WTC11 (cell line): ENCODE results near the gene DDX39A.
"Not testable (repeated sequence)": the region's sequence is repeated elsewhere in the genome, so short reads cannot be mapped to it uniquely, and the experiment has no call there.

Source experiments
- ATF1 ChIP-seq: sonication (generic); formaldehyde crosslinking; IDR thresholded peaks from 2 replicates; pipeline ENCODE4 v1.8.1; 2023; ENCODE audit warnings: mild to moderate bottlenecking, moderate library complexity, missing genetic modification reagents
- IRF2 ChIP-seq: sonication (generic); formaldehyde crosslinking; IDR thresholded peaks from 2 replicates; pipeline ENCODE4 v1.8.0; 2022; ENCODE audit warnings: low read depth, missing genetic modification reagents, borderline replicate concordance
- JUN ChIP-seq: sonication (generic); formaldehyde crosslinking; IDR thresholded peaks from 2 replicates; pipeline ENCODE4 v1.8.0; 2023; ENCODE audit warnings: mild to moderate bottlenecking, missing genetic modification reagents
- NFE2L1 ChIP-seq: sonication (generic); formaldehyde crosslinking; IDR thresholded peaks from 2 replicates; pipeline ENCODE4 v1.8.1; 2023; ENCODE audit warnings: missing genetic modification reagents
- NR1H2 ChIP-seq: sonication (generic); formaldehyde crosslinking; IDR thresholded peaks from 2 replicates; pipeline ENCODE4 v1.9.0; 2021; ENCODE audit warnings: mild to moderate bottlenecking, moderate library complexity, missing genetic modification reagents
- SP1 ChIP-seq: sonication (generic); formaldehyde crosslinking; conservative IDR thresholded peaks from 2 replicates; pipeline ENCODE4 v1.8.1; 2022; ENCODE audit warnings: missing genetic modification reagents
- ZNF138 ChIP-seq: sonication (generic); formaldehyde crosslinking; conservative IDR thresholded peaks from 2 replicates; pipeline ENCODE4 v1.8.1; 2022; ENCODE audit warnings: mild to moderate bottlenecking, moderate library complexity, missing genetic modification reagents
- TF ChIP-seq, protein P1 (sequence below): fragments of 200-600 bp; IDR thresholded peaks from 2 replicates; pipeline ENCODE4 v1.8.0; 2022; ENCODE audit warnings: antibody characterized with exemption
- TF ChIP-seq, protein P2 (sequence below): sonication (generic); formaldehyde crosslinking; IDR thresholded peaks from 2 replicates; pipeline ENCODE4 v1.8.1; 2023; ENCODE audit warnings: mild to moderate bottlenecking, moderate library complexity, missing genetic modification reagents
- TF ChIP-seq, protein P3 (sequence below): sonication (generic); formaldehyde crosslinking; IDR thresholded peaks from 2 replicates; pipeline ENCODE4 v1.8.0; 2023; ENCODE audit warnings: missing genetic modification reagents, mild to moderate bottlenecking, borderline replicate concordance
- TF ChIP-seq, protein P4 (sequence below): sonication (generic); formaldehyde crosslinking; IDR thresholded peaks from 2 replicates; pipeline ENCODE4 v1.8.1; 2023; ENCODE audit warnings: mild to moderate bottlenecking, missing genetic modification reagents, moderate library complexity

DNA sequence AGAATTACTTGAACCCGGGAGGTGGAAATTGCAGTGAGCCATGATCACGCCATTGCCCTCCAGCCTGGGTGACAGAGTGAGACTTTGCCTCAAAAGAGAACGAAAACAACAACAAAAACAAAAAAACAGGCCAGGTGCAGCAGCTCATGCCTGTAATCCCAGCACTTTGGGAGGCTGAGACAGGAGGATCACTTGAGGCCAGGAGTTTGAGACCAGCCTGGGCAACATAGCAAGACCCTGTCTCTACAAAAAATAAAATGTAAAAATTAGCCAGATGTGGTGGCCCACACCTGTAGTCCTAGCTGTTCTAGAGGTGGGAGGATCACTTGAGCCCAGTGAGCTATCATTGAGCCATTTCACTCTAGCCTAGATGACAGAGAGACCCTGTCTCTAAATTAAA lies 33.2 kb upstream of the DDX39A start:
- TF ChIP-seq, protein P1, sequence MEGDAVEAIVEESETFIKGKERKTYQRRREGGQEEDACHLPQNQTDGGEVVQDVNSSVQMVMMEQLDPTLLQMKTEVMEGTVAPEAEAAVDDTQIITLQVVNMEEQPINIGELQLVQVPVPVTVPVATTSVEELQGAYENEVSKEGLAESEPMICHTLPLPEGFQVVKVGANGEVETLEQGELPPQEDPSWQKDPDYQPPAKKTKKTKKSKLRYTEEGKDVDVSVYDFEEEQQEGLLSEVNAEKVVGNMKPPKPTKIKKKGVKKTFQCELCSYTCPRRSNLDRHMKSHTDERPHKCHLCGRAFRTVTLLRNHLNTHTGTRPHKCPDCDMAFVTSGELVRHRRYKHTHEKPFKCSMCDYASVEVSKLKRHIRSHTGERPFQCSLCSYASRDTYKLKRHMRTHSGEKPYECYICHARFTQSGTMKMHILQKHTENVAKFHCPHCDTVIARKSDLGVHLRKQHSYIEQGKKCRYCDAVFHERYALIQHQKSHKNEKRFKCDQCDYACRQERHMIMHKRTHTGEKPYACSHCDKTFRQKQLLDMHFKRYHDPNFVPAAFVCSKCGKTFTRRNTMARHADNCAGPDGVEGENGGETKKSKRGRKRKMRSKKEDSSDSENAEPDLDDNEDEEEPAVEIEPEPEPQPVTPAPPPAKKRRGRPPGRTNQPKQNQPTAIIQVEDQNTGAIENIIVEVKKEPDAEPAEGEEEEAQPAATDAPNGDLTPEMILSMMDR, result not testable (repeated sequence)
- not testable (repeated sequence) for TF ChIP-seq ZNF138; NR1H2 (CRISPR knock-in tag); JUN; ATF1 (CRISPR knock-in tag); IRF2; SP1 (CRISPR knock-in tag); NFE2L1 (CRISPR knock-in tag)
- TF ChIP-seq, protein P2, sequence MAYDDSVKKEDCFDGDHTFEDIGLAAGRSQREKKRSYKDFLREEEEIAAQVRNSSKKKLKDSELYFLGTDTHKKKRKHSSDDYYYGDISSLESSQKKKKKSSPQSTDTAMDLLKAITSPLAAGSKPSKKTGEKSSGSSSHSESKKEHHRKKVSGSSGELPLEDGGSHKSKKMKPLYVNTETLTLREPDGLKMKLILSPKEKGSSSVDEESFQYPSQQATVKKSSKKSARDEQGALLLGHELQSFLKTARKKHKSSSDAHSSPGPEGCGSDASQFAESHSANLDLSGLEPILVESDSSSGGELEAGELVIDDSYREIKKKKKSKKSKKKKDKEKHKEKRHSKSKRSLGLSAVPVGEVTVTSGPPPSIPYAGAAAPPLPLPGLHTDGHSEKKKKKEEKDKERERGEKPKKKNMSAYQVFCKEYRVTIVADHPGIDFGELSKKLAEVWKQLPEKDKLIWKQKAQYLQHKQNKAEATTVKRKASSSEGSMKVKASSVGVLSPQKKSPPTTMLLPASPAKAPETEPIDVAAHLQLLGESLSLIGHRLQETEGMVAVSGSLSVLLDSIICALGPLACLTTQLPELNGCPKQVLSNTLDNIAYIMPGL (CRISPR knock-in tag), result not testable (repeated sequence)
- TF ChIP-seq, protein P3, sequence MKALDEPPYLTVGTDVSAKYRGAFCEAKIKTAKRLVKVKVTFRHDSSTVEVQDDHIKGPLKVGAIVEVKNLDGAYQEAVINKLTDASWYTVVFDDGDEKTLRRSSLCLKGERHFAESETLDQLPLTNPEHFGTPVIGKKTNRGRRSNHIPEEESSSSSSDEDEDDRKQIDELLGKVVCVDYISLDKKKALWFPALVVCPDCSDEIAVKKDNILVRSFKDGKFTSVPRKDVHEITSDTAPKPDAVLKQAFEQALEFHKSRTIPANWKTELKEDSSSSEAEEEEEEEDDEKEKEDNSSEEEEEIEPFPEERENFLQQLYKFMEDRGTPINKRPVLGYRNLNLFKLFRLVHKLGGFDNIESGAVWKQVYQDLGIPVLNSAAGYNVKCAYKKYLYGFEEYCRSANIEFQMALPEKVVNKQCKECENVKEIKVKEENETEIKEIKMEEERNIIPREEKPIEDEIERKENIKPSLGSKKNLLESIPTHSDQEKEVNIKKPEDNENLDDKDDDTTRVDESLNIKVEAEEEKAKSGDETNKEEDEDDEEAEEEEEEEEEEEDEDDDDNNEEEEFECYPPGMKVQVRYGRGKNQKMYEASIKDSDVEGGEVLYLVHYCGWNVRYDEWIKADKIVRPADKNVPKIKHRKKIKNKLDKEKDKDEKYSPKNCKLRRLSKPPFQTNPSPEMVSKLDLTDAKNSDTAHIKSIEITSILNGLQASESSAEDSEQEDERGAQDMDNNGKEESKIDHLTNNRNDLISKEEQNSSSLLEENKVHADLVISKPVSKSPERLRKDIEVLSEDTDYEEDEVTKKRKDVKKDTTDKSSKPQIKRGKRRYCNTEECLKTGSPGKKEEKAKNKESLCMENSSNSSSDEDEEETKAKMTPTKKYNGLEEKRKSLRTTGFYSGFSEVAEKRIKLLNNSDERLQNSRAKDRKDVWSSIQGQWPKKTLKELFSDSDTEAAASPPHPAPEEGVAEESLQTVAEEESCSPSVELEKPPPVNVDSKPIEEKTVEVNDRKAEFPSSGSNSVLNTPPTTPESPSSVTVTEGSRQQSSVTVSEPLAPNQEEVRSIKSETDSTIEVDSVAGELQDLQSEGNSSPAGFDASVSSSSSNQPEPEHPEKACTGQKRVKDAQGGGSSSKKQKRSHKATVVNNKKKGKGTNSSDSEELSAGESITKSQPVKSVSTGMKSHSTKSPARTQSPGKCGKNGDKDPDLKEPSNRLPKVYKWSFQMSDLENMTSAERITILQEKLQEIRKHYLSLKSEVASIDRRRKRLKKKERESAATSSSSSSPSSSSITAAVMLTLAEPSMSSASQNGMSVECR (CRISPR knock-in tag), result not testable (repeated sequence)
- TF ChIP-seq, protein P4, sequence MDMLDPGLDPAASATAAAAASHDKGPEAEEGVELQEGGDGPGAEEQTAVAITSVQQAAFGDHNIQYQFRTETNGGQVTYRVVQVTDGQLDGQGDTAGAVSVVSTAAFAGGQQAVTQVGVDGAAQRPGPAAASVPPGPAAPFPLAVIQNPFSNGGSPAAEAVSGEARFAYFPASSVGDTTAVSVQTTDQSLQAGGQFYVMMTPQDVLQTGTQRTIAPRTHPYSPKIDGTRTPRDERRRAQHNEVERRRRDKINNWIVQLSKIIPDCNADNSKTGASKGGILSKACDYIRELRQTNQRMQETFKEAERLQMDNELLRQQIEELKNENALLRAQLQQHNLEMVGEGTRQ (CRISPR knock-in tag), result not testable (repeated sequence)
